ENCODE data around the gene SHC1.

GRCh38 chr1:154993572-154994268 is 23.2 kb upstream of the SHC1 start, which contains the start of gene LENEP:
- TF ChIP-seq POLR2AphosphoS5 (IDR thresholded peaks at IDR 0.05; ENCODE audit: borderline replicate concordance, low read depth, low read length) (peak; percentile 29; the same call in 1 of the 2 replicates), EZH2 (IDR thresholded peaks at IDR 0.05) (no peak)

Measured in SK-N-MC (cell line).